ENCODE measurements around the gene RCAN3. TPM values are rescaled to one million over a fixed set of nuclear protein-coding genes. Genes with fewer than 3 reads are reported as not detected.

The RCAN3 gene
- total and polyA plus RNA-seq, 7 donors: 3.0 to 19.1 (median 6.4) TPM

DNA sequence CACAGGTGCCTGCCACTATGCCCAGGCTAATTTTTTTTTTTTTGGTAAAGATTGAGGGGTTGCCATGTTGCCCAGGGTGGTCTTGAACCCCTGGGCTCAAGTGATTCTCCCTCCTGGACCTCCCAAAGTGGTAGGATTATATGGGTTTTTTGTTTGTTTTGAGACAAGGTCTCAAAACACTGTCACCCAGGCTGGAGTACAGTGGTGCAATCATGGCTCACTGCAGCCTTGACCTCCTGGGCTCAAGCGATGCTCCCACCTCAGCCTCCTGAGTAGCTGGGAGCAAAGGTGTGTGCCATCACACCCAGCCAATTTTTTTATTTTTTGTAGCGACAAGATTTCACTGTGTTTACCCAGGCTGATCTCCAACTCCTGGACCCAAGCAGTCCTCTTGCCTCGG is 8.9 kb upstream of the RCAN3 start:
- WGBS, 2 donors: 63 to 88% methylated on average over 3 of the region's 3 CpGs
- H3K27ac ChIP-seq: no peak overlapping the region
- no peak overlapping the region for H3K4me3 ChIP-seq
- DNase-seq: no peak
- H3K4me1 ChIP-seq: no peaks in the 10 kb centered on the region
- TF ChIP-seq, protein P1, sequence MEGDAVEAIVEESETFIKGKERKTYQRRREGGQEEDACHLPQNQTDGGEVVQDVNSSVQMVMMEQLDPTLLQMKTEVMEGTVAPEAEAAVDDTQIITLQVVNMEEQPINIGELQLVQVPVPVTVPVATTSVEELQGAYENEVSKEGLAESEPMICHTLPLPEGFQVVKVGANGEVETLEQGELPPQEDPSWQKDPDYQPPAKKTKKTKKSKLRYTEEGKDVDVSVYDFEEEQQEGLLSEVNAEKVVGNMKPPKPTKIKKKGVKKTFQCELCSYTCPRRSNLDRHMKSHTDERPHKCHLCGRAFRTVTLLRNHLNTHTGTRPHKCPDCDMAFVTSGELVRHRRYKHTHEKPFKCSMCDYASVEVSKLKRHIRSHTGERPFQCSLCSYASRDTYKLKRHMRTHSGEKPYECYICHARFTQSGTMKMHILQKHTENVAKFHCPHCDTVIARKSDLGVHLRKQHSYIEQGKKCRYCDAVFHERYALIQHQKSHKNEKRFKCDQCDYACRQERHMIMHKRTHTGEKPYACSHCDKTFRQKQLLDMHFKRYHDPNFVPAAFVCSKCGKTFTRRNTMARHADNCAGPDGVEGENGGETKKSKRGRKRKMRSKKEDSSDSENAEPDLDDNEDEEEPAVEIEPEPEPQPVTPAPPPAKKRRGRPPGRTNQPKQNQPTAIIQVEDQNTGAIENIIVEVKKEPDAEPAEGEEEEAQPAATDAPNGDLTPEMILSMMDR (IDR thresholded peaks at IDR 0.05): no peak
- TF ChIP-seq EP300 (IDR thresholded peaks at IDR 0.05): no peak
- TF ChIP-seq POLR2A (IDR thresholded peaks at IDR 0.05): no peak
- no peak for TF ChIP-seq POLR2AphosphoS5 (IDR thresholded peaks at IDR 0.05)
- H3K36me3 ChIP-seq: no peaks in the 10 kb centered on the region
- no peaks in the 10 kb centered on the region for H3K9me3 ChIP-seq
- intact Hi-C loops (cut with DNase I): no loop called here
- peaks cover 0 to 35% (median 0%) of the 10 kb centered on the region in 3 donors for H3K27me3 ChIP-seq

DNA sequence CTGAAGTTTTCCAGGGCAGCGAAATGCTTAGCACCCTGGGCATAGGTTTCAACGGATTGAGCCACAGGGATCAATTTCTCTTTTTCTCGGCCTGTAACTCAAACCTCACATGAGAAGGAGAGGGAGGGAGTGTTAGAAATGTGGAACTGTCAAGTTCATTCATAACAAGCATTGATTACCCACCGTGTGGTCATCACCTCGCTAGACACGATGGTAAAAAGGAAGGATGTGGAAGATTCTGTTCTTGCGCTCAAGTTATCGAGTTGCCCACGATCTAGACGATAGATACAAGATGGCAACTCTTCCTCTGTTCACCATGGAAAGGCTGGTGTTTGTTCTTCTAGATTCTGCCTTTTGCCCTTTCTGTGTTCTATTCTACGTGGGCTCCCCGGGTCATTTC is 4.0 kb upstream of the RCAN3 start:
- H3K4me3 ChIP-seq: no peak overlapping the region
- H3K9me3 ChIP-seq: no peaks in the 10 kb centered on the region
- no peak for DNase-seq
- 90 to 93% methylated on average over 12 of the region's 12 CpGs for WGBS, 2 donors
- TF ChIP-seq POLR2AphosphoS5 (IDR thresholded peaks at IDR 0.05) (no peak), POLR2A (IDR thresholded peaks at IDR 0.05) (no peak), EP300 (IDR thresholded peaks at IDR 0.05) (no peak)
- TF ChIP-seq, protein P1 (IDR thresholded peaks at IDR 0.05): no peak
- intact Hi-C loops (cut with DNase I): no loop called here
- no peak overlapping the region for H3K27ac ChIP-seq
- H3K4me1 ChIP-seq: peaks cover 0 to 10% (median 5%) of the 10 kb centered on the region in 4 donors
- H3K27me3 ChIP-seq: peaks cover 0 to 6% (median 0%) of the 10 kb centered on the region in 3 donors
- no peaks in the 10 kb centered on the region for H3K36me3 ChIP-seq

DNA sequence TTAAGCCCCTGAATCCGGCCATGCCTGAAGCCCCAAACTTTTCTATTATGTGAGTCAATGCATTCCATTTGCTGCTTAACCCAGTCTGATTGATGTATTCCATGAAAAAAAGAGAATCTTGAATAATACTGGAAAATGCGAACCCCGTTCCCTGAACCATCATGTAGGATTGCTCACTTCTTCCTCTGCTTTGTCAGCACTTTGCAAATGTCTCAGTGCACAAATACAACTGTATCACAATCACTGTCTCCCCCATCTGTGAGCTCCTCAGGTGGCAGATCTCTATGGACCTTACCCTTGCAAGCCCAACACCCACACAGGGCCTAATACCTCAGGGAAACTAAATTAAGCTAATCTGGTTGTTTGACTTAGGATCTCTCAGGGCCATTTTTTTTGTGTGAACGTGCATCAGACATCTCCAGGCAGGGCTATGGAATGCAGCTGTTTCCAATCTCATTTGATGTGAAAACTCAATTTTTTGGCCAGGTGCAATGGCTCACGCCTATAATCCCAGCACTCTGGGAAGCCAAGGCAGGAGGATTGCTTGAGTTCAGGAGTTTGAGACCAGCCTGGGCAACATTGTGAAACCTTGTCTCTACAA is 2.1 kb upstream of the RCAN3 start:
- no peak overlapping the region for H3K27ac ChIP-seq
- H3K27me3 ChIP-seq: no peaks in the 10 kb centered on the region
- no peak overlapping the region for H3K4me3 ChIP-seq
- peaks cover 0 to 12% (median 6%) of the 10 kb centered on the region in 4 donors for H3K4me1 ChIP-seq
- no peaks in the 10 kb centered on the region for H3K36me3 ChIP-seq
- WGBS, 2 donors: 90 to 92% methylated on average over 5 of the region's 5 CpGs
- H3K9me3 ChIP-seq: no peaks in the 10 kb centered on the region
- no peak for DNase-seq
- intact Hi-C loops (cut with DNase I): loop anchor here (5.0 kb wide), 2 partner anchors 83 to 142 kb away; partner anchors contain the start of genes NIPAL3 and SRRM1
- TF ChIP-seq POLR2A (IDR thresholded peaks at IDR 0.05) (no peak), POLR2AphosphoS5 (IDR thresholded peaks at IDR 0.05) (no peak), EP300 (IDR thresholded peaks at IDR 0.05) (no peak)
- TF ChIP-seq, protein P1 (IDR thresholded peaks at IDR 0.05): no peak

DNA sequence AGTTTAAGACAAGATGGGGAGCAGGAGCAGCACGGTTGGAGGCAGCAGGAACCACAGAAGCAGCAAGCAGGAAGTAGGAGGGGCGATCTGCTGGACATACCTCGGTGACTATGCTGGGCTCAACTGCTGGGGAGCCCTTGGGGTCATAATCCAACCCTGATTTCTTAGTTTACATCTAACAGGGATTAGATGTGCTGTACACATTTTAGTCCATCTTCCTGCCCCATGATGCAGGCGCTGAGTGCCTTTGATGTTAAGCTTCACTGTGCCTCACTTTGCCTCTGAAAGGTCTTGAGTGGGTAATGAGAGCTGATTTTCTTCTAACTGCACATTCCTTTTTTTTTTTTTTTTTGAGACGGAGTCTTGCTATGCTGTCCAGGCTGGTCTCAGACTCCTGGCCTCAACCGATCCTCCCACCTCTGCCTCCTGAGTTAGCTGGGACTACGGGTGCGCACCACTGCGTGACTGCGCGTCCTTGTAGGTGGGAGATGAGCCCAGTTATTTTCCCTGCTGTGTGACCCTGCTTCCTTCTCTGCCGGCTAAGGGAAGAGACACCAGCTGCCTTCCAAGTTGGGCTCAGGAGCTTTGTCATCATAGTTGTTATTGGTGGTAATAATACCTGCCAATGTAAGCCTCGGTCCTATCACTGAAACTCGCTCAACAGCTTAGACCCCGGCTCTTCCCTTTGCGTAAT is 1.1 kb upstream of the RCAN3 start:
- 48 to 50% methylated on average over 16 of the region's 16 CpGs for WGBS, 2 donors
- no peak for DNase-seq
- Histone ChIP-seq H3K4me1 (peaks cover 0 to 12% (median 6%) of the 10 kb centered on the region in 4 donors), H3K36me3 (no peaks in the 10 kb centered on the region), H3K9me3 (no peaks in the 10 kb centered on the region), H3K27ac (peak overlapping the region; percentile 77 to 86 (median 81)), H3K4me3 (peak overlapping the region in 3 of 4 donors; percentile 71 to 88 (median 76)), H3K27me3 (no peaks in the 10 kb centered on the region)
- no peak for TF ChIP-seq EP300 (IDR thresholded peaks at IDR 0.05)
- no peak for TF ChIP-seq POLR2AphosphoS5 (IDR thresholded peaks at IDR 0.05)
- TF ChIP-seq POLR2A (IDR thresholded peaks at IDR 0.05): no peak
- TF ChIP-seq, protein P1 (IDR thresholded peaks at IDR 0.05): no peak
- intact Hi-C loops (cut with DNase I): loop anchor here (5.0 kb wide), 2 partner anchors 84 to 141 kb away; partner anchors contain the start of genes NIPAL3 and SRRM1

Measured in sigmoid colon (tissue), 7 donors.